Right lobe of liver (tissue), 6 donors: ENCODE results near the gene CDK11B. TPM values are rescaled to one million over a fixed set of nuclear protein-coding genes. Genes with fewer than 3 reads are reported as not detected.

Experiments
- ATAC-seq, 4 donors: fragments of 200-7000 bp; cut with Tn5 transposase; one replicate each; pipeline ENCODE4 v1.9.1; 2020; ENCODE audit warnings: mild to moderate bottlenecking in 4 of 4, moderate library complexity in 4 of 4
- DNase-seq, 3 donors: peaks; one replicate each; pipeline ENCODE4 v3.0.0-alpha.2; 2020
- H3K27ac ChIP-seq, 3 donors: fragments of 200-600 bp; one replicate each; pipeline ENCODE4 v1.8.0; 2022
- H3K27me3 ChIP-seq, 2 donors: fragments of 200-600 bp; one replicate each; pipeline ENCODE4 v1.8.0; 2022
- H3K36me3 ChIP-seq, 4 donors: fragments of 200-600 bp; sonication (generic) in 1 of 4; one replicate each; pipeline versions ENCODE4 v1.5.1 to v1.8.0; 2017 to 2022; ENCODE audit warnings: control low read depth in 1 of 4
- H3K4me1 ChIP-seq, 4 donors: fragments of 200-600 bp; sonication (generic) in 1 of 4; one replicate each; pipeline versions ENCODE4 v1.5.1 to v1.8.0; 2017 to 2022; ENCODE audit warnings: control low read depth in 1 of 4
- H3K4me3 ChIP-seq, 3 donors: fragments of 200-600 bp; one replicate each; pipeline ENCODE4 v1.8.0; 2022
- H3K9me3 ChIP-seq, 4 donors: fragments of 200-600 bp; sonication (generic) in 1 of 4; one replicate each; pipeline versions ENCODE4 v1.5.1 to v1.8.0; 2017 to 2022; ENCODE audit warnings: control low read depth in 1 of 4
- CTCF ChIP-seq, 4 donors: fragments of 200-600 bp in 3 of 4; fragments of 450-650 bp in 1 of 4; IDR thresholded peaks; one replicate each; pipeline versions ENCODE4 v1.5.1 to v1.8.0; 2016 to 2022; ENCODE audit warnings: antibody characterized with exemption in 4 of 4, mild to moderate bottlenecking in 2 of 4
- POLR2A ChIP-seq: fragments of 450-650 bp; IDR thresholded peaks from one replicate; pipeline ENCODE4 v1.6.1; 2017; ENCODE audit warnings: antibody characterized with exemption, mild to moderate bottlenecking
- WGBS: methylation state at CpG from one replicate; pipeline ENCODE4 v1.1.6; 2018; ENCODE audit warnings: low coverage, low lambda C conversion rate; ENCODE audit not compliant: insufficient coverage; ENCODE audit errors: missing lambda C conversion rate; 5-methylcytosine and 5-hydroxymethylcytosine counted together
- intact Hi-C, 2 donors: fragments of 100-400 bp; cut with DNase I; formaldehyde crosslinking; loops; one replicate each; pipeline versions ENCODE4 v1.11.2 to v1.14.1; 2022
- total RNA-seq, 6 experiments: library from RNA; depleted of rRNA in 2 of 6; stranded (reverse); fragments of >200 nt in 2 of 6; fragmentation: NEBNext Ultra II Directional in 3 of 6; extraction: Animal tissue kit (Norgen Biotek cat#: 25700) in 3 of 6; gene quantifications; one replicate each; pipeline versions ENCODE4 v1.1.0 to v1.2.4, GENCODE V29; 2016 to 2023
- donor health status: DM: no; HTN: yes; CAD: no.
- donor health status: DM: no; HTN: no; CAD: no.
- donor health status: DM: no; HTN: no; CAD: no.
- donor health status: DM: no; HTN: yes; CAD: no.
- donor health status: DM: no; HTN: yes; CAD: no.

CDK11B gene
- total RNA-seq, 6 experiments from 2014 or later = 8.0 to 11.8 (median 9.5) TPM

DNA sequence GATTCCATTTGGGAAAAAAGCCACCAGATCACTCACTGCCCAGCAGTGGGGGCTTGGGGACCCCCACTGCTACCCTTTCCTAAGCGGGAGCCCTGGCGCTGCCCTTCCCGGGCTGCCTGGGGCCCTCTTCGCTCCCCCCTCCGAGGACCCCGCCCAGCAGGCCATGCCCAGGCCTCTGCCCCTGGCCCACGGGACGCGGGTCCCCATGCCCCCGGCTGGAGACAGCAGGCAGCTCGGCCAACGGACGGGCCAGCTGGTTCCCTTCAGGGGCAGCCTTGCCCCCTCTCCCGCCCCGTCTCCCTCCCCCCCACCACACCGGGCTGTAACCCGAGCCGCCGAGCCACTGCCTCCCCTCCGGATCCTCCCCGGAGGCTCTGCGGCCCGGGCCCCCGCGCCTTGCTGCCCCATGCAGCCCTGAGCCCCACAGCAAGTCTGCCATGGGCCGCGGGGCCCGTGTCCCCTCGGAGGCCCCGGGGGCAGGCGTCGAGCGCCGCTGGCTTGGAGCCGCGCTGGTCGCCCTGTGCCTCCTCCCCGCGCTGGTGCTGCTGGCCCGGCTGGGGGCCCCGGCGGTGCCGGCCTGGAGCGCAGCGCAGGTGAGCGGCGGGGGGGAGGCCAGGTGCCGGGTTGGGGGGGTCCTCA, 26.9 kb downstream of the CDK11B start, which contains the start of gene MMP23B:
Gene MMP23B (plus strand): TSS at position 392 of the 639 bp plus-strand sequence. CDS start 46 bp downstream, at position 438.
- Histone ChIP-seq H3K4me1 (no peaks in the 10 kb centered on the region), H3K27me3 (no peaks in the 10 kb centered on the region), H3K36me3 (peaks cover 0 to 3% (median 0%) of the 10 kb centered on the region in 4 donors), H3K9me3 (no peaks in the 10 kb centered on the region), H3K27ac (peak within 1 kb of the TSS in 2 of 3 donors; percentile 47 to 64), H3K4me3 (peak within 1 kb of the TSS in 2 of 3 donors; percentile 2 to 14)
- ATAC-seq (no peak), DNase-seq (peak in 2 of 3 donors; percentile 37 to 45)
- intact Hi-C loops = no loop called here
- TF ChIP-seq CTCF (IDR thresholded peaks at IDR 0.05) = no peak
- TF ChIP-seq POLR2A = no peak
- 0% methylated on average over 3 of the region's 48 CpGs for WGBS

DNA sequence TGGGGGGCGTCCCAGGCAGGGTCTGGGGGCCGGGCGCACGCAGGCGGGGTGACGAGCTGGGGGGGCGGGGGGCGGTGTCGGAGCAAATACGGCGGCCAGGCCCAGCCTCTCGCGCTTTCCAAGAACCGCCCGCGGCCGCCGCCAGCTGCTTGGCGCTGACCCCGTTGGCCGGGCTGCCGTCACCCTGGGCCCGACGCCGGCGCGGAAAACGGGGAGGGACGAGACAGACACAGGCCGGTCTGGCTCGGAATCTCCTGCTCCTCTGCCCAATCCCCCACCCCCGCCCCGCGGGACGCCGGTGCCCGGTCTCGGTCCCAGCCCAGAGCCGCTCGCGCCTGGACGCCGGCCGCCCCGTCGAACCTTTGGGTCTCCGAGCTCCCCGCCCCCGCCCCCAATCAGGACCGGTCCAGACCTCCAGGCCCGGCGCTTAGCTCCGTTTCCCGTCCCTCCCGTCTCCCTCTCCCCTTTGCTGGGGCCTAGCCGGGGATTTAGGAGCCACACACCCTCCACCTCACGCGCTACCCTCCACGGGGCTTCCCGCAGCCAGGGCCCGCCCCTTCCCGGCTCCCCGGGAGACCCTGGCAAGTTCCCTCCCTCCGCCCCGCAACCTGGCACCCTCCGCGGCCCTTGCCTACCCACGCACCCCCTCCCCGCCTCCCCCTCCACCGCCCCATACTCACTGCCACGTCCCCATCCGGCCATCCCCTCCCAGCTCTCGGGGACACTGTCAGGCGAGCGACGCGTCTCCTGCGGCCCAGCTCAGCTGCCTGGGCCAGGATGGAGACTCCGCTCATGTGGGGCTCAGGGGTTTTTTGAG, 27.6 kb downstream of the CDK11B start:
- DNase-seq (peak; percentile 62 to 69 (median 65)), ATAC-seq (peak; percentile 9 to 51 (median 31))
- intact Hi-C loops = no loop called here
- TF ChIP-seq CTCF (IDR thresholded peaks at IDR 0.05) (no peak), POLR2A (no peak)
- H3K4me1 ChIP-seq = no peaks in the 10 kb centered on the region
- WGBS = 17% methylated on average over 28 of the region's 79 CpGs
- no peaks in the 10 kb centered on the region for H3K9me3 ChIP-seq
- peaks cover 0 to 3% (median 0%) of the 10 kb centered on the region in 4 donors for H3K36me3 ChIP-seq
- peak overlapping the region in 2 of 3 donors; percentile 13 to 14 for H3K4me3 ChIP-seq
- no peaks in the 10 kb centered on the region for H3K27me3 ChIP-seq
- peak overlapping the region in 2 of 3 donors; percentile 47 to 64 for H3K27ac ChIP-seq

DNA sequence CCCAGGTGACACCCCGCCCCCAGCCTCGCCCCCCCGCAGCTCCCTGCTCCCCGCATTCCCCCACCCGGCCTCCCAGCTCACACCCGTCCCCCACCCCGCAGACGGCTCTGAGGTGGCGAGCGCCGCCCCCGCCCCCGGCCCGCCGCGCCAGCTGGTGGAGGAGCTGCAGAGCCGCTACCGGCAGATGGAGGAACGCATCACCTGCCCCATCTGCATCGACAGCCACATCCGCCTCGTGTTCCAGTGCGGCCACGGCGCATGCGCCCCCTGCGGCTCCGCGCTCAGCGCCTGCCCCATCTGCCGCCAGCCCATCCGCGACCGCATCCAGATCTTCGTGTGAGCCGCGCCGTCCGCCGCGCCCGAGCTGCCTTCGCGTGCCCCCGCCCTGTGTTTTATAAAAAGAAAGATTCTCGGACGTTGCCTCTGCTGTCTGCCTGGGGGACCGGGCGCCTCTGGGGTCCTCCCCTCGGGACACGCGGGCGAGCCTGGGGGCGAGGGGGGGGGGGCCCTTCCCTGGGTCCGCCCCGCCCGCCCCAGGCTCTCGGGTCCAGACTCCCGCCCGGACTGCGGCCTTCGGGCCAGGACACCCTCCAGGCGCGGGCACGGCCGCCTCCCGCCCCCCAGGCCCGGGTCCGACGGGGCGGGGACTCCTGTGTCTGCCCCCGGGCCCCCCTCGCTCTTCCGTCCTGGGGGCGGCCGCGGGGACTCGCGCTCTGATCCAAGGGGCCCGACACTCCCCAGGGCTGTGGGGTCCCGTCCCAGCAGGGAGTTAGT, 28.4 kb downstream of the CDK11B start:
- Histone ChIP-seq H3K4me1 (no peaks in the 10 kb centered on the region), H3K27me3 (no peaks in the 10 kb centered on the region), H3K36me3 (peaks cover 0 to 3% (median 0%) of the 10 kb centered on the region in 4 donors), H3K27ac (peak overlapping the region; percentile 26 to 64 (median 47)), H3K9me3 (no peaks in the 10 kb centered on the region), H3K4me3 (peak overlapping the region in 2 of 3 donors; percentile 13 to 14)
- intact Hi-C loops = no loop called here
- ATAC-seq = peak; percentile 2 to 47 (median 18)
- DNase-seq = peak; percentile 52 to 71 (median 53)
- WGBS = 75% methylated on average over 18 of the region's 81 CpGs
- no peak for TF ChIP-seq CTCF (IDR thresholded peaks at IDR 0.05)
- TF ChIP-seq POLR2A = no peak
